ENCODE data around the gene CATSPERZ. TPM values are rescaled to one million over a fixed set of nuclear protein-coding genes. Genes with fewer than 3 reads are reported as not detected.

The CATSPERZ gene
- total and polyA plus RNA-seq, 2 of the 13 experiments (the other 11 are each of a cell fraction or from before 2014, with no cell fraction given): 0.22 to 0.48 TPM

DNA sequence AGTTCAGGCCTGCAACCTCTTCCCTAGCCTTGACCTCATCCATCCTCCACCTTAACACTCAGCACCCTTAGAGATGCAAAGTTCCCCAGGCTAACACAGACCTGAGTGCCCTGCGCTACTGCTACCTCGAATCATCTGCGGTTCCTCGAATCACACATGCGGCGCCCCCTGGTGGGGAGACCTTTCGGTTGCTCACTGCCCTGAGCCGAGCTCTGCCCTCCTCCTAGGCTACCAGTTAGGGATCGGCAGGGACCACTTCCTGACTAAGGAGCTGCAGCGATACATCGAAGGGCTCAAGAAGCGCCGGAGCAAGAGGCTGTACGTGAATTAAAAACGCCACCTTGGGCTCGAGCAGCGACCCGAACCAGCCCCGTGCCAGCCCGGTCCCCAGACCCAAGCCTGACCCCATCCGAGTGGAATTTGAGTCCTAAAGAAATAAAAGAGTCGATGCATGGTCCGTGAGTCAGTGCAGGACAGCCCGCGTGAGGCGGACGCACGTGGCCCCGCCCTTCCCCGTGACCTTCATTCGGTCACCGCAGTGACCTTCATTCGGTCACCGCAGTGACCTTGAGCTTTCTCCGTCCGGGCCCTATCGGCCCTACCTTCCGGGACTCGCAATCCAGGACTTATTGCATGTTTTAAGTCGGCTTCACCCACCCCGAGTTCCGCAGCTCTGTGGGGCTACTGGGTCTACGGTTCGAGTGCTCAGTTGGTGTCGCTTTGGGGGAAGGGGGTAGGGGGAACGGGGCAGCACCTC lies 4.3 kb downstream of the CATSPERZ start (continued):
- TF ChIP-seq SIN3A (IDR thresholded peaks at IDR 0.05; ENCODE audit: borderline replicate concordance, low read depth, low read length) (peak; percentile 73; the same call in 1 of the 2 replicates), YEATS2 (CRISPR knock-in tag; IDR thresholded peaks at IDR 0.05; ENCODE audit: borderline replicate concordance) (peak; percentile 55; the same call in 1 of the 2 replicates), ZNF749 (CRISPR knock-in tag; IDR thresholded peaks at IDR 0.05; ENCODE audit: borderline replicate concordance) (0 out of 2 replicates have a peak, but pooled peaks have one; percentile 58), CAMTA2 (CRISPR knock-in tag; IDR thresholded peaks at IDR 0.05; ENCODE audit: borderline replicate concordance) (no peak), SNAPC2 (CRISPR knock-in tag; IDR thresholded peaks at IDR 0.05) (no peak), BORCS8-MEF2B (CRISPR knock-in tag; IDR thresholded peaks at IDR 0.05) (no peak), CBX2 (IDR thresholded peaks at IDR 0.05; ENCODE audit: low read depth, low read length) (no peak), CBX2 (CRISPR knock-in tag; IDR thresholded peaks at IDR 0.05; ENCODE audit: low read depth) (no peak), ZNF570 (CRISPR knock-in tag; IDR thresholded peaks at IDR 0.05; ENCODE audit: borderline replicate concordance) (no peak), ZNF776 (CRISPR knock-in tag; IDR thresholded peaks at IDR 0.05) (no peak), NCOR1 (IDR thresholded peaks at IDR 0.05; ENCODE audit: borderline replicate concordance, low read length) (peak; percentile 48; the same call in 1 of the 2 replicates), ZNF264 (CRISPR knock-in tag; IDR thresholded peaks at IDR 0.05) (peak; percentile 74), ZNF547 (CRISPR knock-in tag; IDR thresholded peaks at IDR 0.05) (no peak), SAP130 (CRISPR knock-in tag; IDR thresholded peaks at IDR 0.05; ENCODE audit: low read depth) (peak; percentile 49; the same call in 1 of the 2 replicates), NFE2 (CRISPR knock-in tag; IDR thresholded peaks at IDR 0.05) (no peak), HNF4A (CRISPR knock-in tag; IDR thresholded peaks at IDR 0.05) (peak; percentile 61), HOXD1 (CRISPR knock-in tag; IDR thresholded peaks at IDR 0.05) (no peak), POLR2A (IDR thresholded peaks at IDR 0.05; ENCODE audit: insufficient read depth in 1 of 2, low read depth in 2 of 2, low read length in 2 of 2) (peak in 1 of 2 experiments; percentile 62; a peak in 2 of 4 replicates), ARNTL (CRISPR knock-in tag; IDR thresholded peaks at IDR 0.05) (0 out of 2 replicates have a peak, but pooled peaks have one; percentile 61), ZNF3 (CRISPR knock-in tag; IDR thresholded peaks at IDR 0.05) (peak; percentile 72; the same call in 1 of the 2 replicates), ZNF790 (CRISPR knock-in tag; IDR thresholded peaks at IDR 0.05; ENCODE audit: borderline replicate concordance) (no peak), ZNF232 (CRISPR knock-in tag; IDR thresholded peaks at IDR 0.05; ENCODE audit: borderline replicate concordance) (peak; percentile 77; the same call in 1 of the 2 replicates)
- TF ChIP-seq, protein P1, sequence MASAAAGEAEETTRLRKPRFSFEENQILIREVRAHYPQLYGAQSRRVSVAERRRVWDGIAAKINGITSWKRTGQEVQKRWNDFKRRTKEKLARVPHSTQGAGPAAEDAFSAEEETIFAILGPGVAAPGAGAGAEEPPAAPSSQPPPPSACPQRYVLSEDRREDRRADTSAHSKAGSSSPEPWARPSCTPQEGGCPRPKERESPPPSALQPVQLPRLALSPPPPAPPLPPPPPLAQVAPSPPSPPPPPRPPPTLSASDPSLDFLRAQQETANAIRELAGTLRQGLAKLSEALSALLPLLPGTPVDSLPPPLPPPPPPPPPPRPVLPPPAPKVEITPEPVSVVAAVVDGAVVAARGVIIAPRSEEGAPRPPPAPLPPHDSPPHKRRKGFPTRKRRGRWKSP (CRISPR knock-in tag; IDR thresholded peaks at IDR 0.05): no peak
- TF ChIP-seq, protein P2, sequence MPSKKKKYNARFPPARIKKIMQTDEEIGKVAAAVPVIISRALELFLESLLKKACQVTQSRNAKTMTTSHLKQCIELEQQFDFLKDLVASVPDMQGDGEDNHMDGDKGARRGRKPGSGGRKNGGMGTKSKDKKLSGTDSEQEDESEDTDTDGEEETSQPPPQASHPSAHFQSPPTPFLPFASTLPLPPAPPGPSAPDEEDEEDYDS (CRISPR knock-in tag; IDR thresholded peaks at IDR 0.05): 0 out of 2 replicates have a peak, but pooled peaks have one; percentile 21
- TF ChIP-seq, protein P3, sequence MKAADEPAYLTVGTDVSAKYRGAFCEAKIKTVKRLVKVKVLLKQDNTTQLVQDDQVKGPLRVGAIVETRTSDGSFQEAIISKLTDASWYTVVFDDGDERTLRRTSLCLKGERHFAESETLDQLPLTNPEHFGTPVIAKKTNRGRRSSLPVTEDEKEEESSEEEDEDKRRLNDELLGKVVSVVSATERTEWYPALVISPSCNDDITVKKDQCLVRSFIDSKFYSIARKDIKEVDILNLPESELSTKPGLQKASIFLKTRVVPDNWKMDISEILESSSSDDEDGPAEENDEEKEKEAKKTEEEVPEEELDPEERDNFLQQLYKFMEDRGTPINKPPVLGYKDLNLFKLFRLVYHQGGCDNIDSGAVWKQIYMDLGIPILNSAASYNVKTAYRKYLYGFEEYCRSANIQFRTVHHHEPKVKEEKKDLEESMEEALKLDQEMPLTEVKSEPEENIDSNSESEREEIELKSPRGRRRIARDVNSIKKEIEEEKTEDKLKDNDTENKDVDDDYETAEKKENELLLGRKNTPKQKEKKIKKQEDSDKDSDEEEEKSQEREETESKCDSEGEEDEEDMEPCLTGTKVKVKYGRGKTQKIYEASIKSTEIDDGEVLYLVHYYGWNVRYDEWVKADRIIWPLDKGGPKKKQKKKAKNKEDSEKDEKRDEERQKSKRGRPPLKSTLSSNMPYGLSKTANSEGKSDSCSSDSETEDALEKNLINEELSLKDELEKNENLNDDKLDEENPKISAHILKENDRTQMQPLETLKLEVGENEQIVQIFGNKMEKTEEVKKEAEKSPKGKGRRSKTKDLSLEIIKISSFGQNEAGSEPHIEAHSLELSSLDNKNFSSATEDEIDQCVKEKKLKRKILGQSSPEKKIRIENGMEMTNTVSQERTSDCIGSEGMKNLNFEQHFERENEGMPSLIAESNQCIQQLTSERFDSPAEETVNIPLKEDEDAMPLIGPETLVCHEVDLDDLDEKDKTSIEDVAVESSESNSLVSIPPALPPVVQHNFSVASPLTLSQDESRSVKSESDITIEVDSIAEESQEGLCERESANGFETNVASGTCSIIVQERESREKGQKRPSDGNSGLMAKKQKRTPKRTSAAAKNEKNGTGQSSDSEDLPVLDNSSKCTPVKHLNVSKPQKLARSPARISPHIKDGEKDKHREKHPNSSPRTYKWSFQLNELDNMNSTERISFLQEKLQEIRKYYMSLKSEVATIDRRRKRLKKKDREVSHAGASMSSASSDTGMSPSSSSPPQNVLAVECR (CRISPR knock-in tag; IDR thresholded peaks at IDR 0.05; ENCODE audit: borderline replicate concordance): peak; percentile 57; the same call in 1 of the 2 replicates
- TF ChIP-seq, protein P4, sequence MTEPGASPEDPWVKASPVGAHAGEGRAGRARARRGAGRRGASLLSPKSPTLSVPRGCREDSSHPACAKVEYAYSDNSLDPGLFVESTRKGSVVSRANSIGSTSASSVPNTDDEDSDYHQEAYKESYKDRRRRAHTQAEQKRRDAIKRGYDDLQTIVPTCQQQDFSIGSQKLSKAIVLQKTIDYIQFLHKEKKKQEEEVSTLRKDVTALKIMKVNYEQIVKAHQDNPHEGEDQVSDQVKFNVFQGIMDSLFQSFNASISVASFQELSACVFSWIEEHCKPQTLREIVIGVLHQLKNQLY (CRISPR knock-in tag; IDR thresholded peaks at IDR 0.05): no peak

Data from HepG2 (cell line).